GM18873 (cell line): ENCODE data around the gene ATP6V1G1.

Experiments used
- ATAC-seq: cut with Tn5 transposase; IDR thresholded peaks from one replicate; pipeline ENCODE4 v1.9.1; 2021; ENCODE audit warnings: mild to moderate bottlenecking, moderate library complexity, moderate number of reproducible peaks; ENCODE audit not compliant: unreplicated experiment, low FRiP score

The ATP6V1G1 gene

GRCh38 chr9:114643896-114644295 is 56.3 kb downstream of the ATP6V1G1 start:
- no peak for ATAC-seq
